ENCODE data around the gene KRTAP6-1. TPM values are rescaled to one million over a fixed set of nuclear protein-coding genes. Genes with fewer than 3 reads are reported as not detected.

The KRTAP6-1 gene
- total and polyA plus RNA-seq, 10 of the 15 experiments (the other 5 are each of a cell fraction or from before 2014, with no cell fraction given): 0.16 TPM; not detected in 9

GRCh38 chr21:30628109-30628508 is 14.4 kb upstream of the KRTAP6-1 start:
- no peak overlapping the region for H2AFZ ChIP-seq (ENCODE audit: control insufficient read depth, low read depth, low read length)
- DNase-seq (ENCODE audit: low read depth, low spot score): no peak
- no peak for ATAC-seq
- H4K20me1 ChIP-seq (ENCODE audit: control insufficient read depth, insufficient read depth): no peaks in the 10 kb centered on the region
- ChIA-PET POLR2A (no interaction called here), RAD21 (ENCODE audit: unreplicated experiment) (no interaction called here), SMC1A (ENCODE audit: uncharacterized antibody, unreplicated experiment) (interaction anchor here (0.6 kb wide), 1 partner anchor 292 kb away, joined by 3 read pairs; no protein-coding TSS in a partner anchor), CTCF (no interaction called here)
- no peak overlapping the region for H3K9ac ChIP-seq (ENCODE audit: control insufficient read depth, insufficient read depth, low read length)
- H3K27ac ChIP-seq (ENCODE audit: control insufficient read depth, insufficient read depth): no peak overlapping the region
- in situ Hi-C loops (cut with MboI) (no loop called here), intact Hi-C loops (cut with micrococcal nuclease; ENCODE audit: unreplicated experiment) (no loop called here)
- no peak overlapping the region for H3K4me2 ChIP-seq (ENCODE audit: control insufficient read depth, insufficient read depth)
- no peaks in the 10 kb centered on the region; the same call in 2 of the 3 replicates for H3K9me3 ChIP-seq (replicated peaks; ENCODE audit: control insufficient read depth, insufficient read depth, low read length)
- no peaks in the 10 kb centered on the region for H3K27me3 ChIP-seq (replicated peaks in 1 of 2; ENCODE audit: control insufficient read depth in 2 of 2, insufficient read depth in 2 of 2, low read length in 1 of 2)
- no peak for TF ChIP-seq SRF (IDR thresholded peaks at IDR 0.05; ENCODE audit: low read depth in 2 of 2, low read length in 2 of 2)
- no peak for TF ChIP-seq SREBF1 (IDR thresholded peaks at IDR 0.05; ENCODE audit: low read length)
- no peak for TF ChIP-seq KAT2A (conservative IDR thresholded peaks at IDR 0.05; ENCODE audit: control insufficient read depth, low read depth, low read length)
- TF ChIP-seq LARP7 (IDR thresholded peaks at IDR 0.05): no peak
- TF ChIP-seq ZBTB33 (IDR thresholded peaks at IDR 0.05): no peak
- 43% methylated on average over 4 of the region's 4 CpGs for WGBS (ENCODE audit: insufficient coverage, insufficient replicate concordance, low lambda C conversion rate, missing lambda C conversion rate)
- H3K36me3 ChIP-seq (ENCODE audit: control insufficient read depth in 2 of 2, insufficient read depth in 2 of 2, low read length in 1 of 2): no peaks in the 10 kb centered on the region
- H3K79me2 ChIP-seq (ENCODE audit: control insufficient read depth, insufficient read depth, low read length): no peaks in the 10 kb centered on the region
- no peak overlapping the region for H3K4me3 ChIP-seq
- H3K4me1 ChIP-seq (ENCODE audit: control insufficient read depth, insufficient read depth, low read length): no peaks in the 10 kb centered on the region
- BruUV-seq (replicated peaks): no TSS peak
- no peak for FAIRE-seq

- no TSS peak for BruUV-seq (replicated peaks)
- RAD21 ChIA-PET (ENCODE audit: unreplicated experiment): no interaction called here
- in situ Hi-C loops (cut with MboI): no loop called here
- no peak for TF ChIP-seq BHLHE40 (IDR thresholded peaks at IDR 0.05; ENCODE audit: borderline replicate concordance in 1 of 2, low read depth in 2 of 2, low read length in 1 of 2)
- no peak for TF ChIP-seq RAD51 (IDR thresholded peaks at IDR 0.05)
- TF ChIP-seq RELA (IDR thresholded peaks at IDR 0.05; ENCODE audit: borderline replicate concordance, partially characterized antibody): no peak
- no peak for TF ChIP-seq SMC3 (IDR thresholded peaks at IDR 0.05; ENCODE audit: borderline replicate concordance, low read length)
- TF ChIP-seq RB1 (IDR thresholded peaks at IDR 0.05; ENCODE audit: borderline replicate concordance): no peak
Observed at GRCh38 chr21:30625449-30626165, 11.9 kb upstream of the KRTAP6-1 start.

More at GRCh38 chr21:30625449-30626165, 11.9 kb upstream of the KRTAP6-1 start:
- ChIA-PET CTCF (no interaction called here), SMC1A (ENCODE audit: uncharacterized antibody, unreplicated experiment) (no interaction called here), POLR2A (no interaction called here)
- H3K36me3 ChIP-seq (ENCODE audit: control insufficient read depth in 2 of 2, insufficient read depth in 2 of 2, low read length in 1 of 2): no peaks in the 10 kb centered on the region
- intact Hi-C loops (cut with micrococcal nuclease; ENCODE audit: unreplicated experiment): no loop called here
- no peak overlapping the region for H2AFZ ChIP-seq (ENCODE audit: control insufficient read depth, low read depth, low read length)
- H3K4me2 ChIP-seq (ENCODE audit: control insufficient read depth, insufficient read depth): no peak overlapping the region
- no peak overlapping the region for H3K9ac ChIP-seq (ENCODE audit: control insufficient read depth, insufficient read depth, low read length)
- no peaks in the 10 kb centered on the region for H3K27me3 ChIP-seq (replicated peaks in 1 of 2; ENCODE audit: control insufficient read depth in 2 of 2, insufficient read depth in 2 of 2, low read length in 1 of 2)
- FAIRE-seq (no peak), DNase-seq (ENCODE audit: low read depth, low spot score) (no peak), ATAC-seq (no peak)
- H3K4me3 ChIP-seq: no peak overlapping the region
- H3K27ac ChIP-seq (ENCODE audit: control insufficient read depth, insufficient read depth): no peak overlapping the region
- no peaks in the 10 kb centered on the region for H3K79me2 ChIP-seq (ENCODE audit: control insufficient read depth, insufficient read depth, low read length)
- no peaks in the 10 kb centered on the region for H4K20me1 ChIP-seq (ENCODE audit: control insufficient read depth, insufficient read depth)
- no peaks in the 10 kb centered on the region for H3K4me1 ChIP-seq (ENCODE audit: control insufficient read depth, insufficient read depth, low read length)
- 10% methylated on average over 4 of the region's 4 CpGs for WGBS (ENCODE audit: insufficient coverage, insufficient replicate concordance, low lambda C conversion rate, missing lambda C conversion rate)
- no peaks in the 10 kb centered on the region; the same call in 2 of the 3 replicates for H3K9me3 ChIP-seq (replicated peaks; ENCODE audit: control insufficient read depth, insufficient read depth, low read length)

Measured in GM12878 (cell line).